GM21737 (cell line): Measurements from ENCODE around the gene NPIPA5.
"Not testable (repeated sequence)": the region's sequence is repeated elsewhere in the genome, so short reads cannot be mapped to it uniquely, and the experiment has no call there.

Source experiments
- ATAC-seq: cut with Tn5 transposase; IDR thresholded peaks from one replicate; pipeline ENCODE4 v1.9.1; 2021; ENCODE audit warnings: mild to moderate bottlenecking, moderate library complexity; ENCODE audit not compliant: unreplicated experiment

The NPIPA5 gene

GRCh38 chr16:15378194-15378593 is at the start of gene NPIPA5:
TSS of gene NPIPA5 (minus strand) at chr16:15378294. CDS start at chr16:15378294, 0 bp downstream.
- ATAC-seq: not testable (repeated sequence)

GRCh38 chr16:15427648-15428239 is 49.6 kb upstream of the NPIPA5 start:
- no peak for ATAC-seq

- ATAC-seq: no peak
Measured at GRCh38 chr16:15426796-15427195, 48.7 kb upstream of the NPIPA5 start.

GRCh38 chr16:15425861-15426260 is 47.8 kb upstream of the NPIPA5 start:
- no peak for ATAC-seq

GRCh38 chr16:15422222-15422621 is 44.1 kb upstream of the NPIPA5 start:
- ATAC-seq: no peak

GRCh38 chr16:15421696-15422095 is 43.6 kb upstream of the NPIPA5 start:
- ATAC-seq: not testable (repeated sequence)

GRCh38 chr16:15418206-15418605 is 40.1 kb upstream of the NPIPA5 start:
- ATAC-seq: no peak

- no peak for ATAC-seq
Measured at GRCh38 chr16:15417197-15417596, 39.1 kb upstream of the NPIPA5 start.

GRCh38 chr16:15415511-15415985 is 37.5 kb upstream of the NPIPA5 start:
- no peak for ATAC-seq

- ATAC-seq: not testable (repeated sequence)
Measured at GRCh38 chr16:15409476-15409875, 31.4 kb upstream of the NPIPA5 start.

- not testable (repeated sequence) for ATAC-seq
Measured at GRCh38 chr16:15407756-15408155, 29.7 kb upstream of the NPIPA5 start.

GRCh38 chr16:15404792-15405191 is 26.7 kb upstream of the NPIPA5 start:
- no peak for ATAC-seq

- ATAC-seq: not testable (repeated sequence)
Measured at GRCh38 chr16:15404091-15404490, 26.0 kb upstream of the NPIPA5 start.

- ATAC-seq: no peak
Measured at GRCh38 chr16:15403392-15403995, 25.4 kb upstream of the NPIPA5 start.

- no peak for ATAC-seq
Measured at GRCh38 chr16:15401972-15402371, 23.9 kb upstream of the NPIPA5 start.

- not testable (repeated sequence) for ATAC-seq
Measured at GRCh38 chr16:15400314-15400713, 22.2 kb upstream of the NPIPA5 start.

GRCh38 chr16:15399317-15399716 is 21.2 kb upstream of the NPIPA5 start:
- no peak for ATAC-seq

- no peak for ATAC-seq
Measured at GRCh38 chr16:15398618-15399316, 20.7 kb upstream of the NPIPA5 start.

- ATAC-seq: no peak
Measured at GRCh38 chr16:15396948-15397594, 19.0 kb upstream of the NPIPA5 start.

- ATAC-seq: not testable (repeated sequence)
Measured at GRCh38 chr16:15396509-15396829, 18.4 kb upstream of the NPIPA5 start.

- not testable (repeated sequence) for ATAC-seq
Measured at GRCh38 chr16:15395631-15396508, 17.8 kb upstream of the NPIPA5 start, which contains the start of gene MPV17L. TSS of gene MPV17L (plus strand) at chr16:15395754. CDS start at chr16:15395898, 144 bp downstream.
